HEK293 (cell line): ENCODE measurements around the gene AXL.

Experiments used
- OVOL3 ChIP-seq: fragments of 450-650 bp; formaldehyde crosslinking; IDR thresholded peaks from 2 replicates; pipeline ENCODE4 v1.5.1; 2016; ENCODE audit warnings: missing biosample characterization, missing genetic modification characterization
- SP2 ChIP-seq: fragments of 450-650 bp; formaldehyde crosslinking; IDR thresholded peaks from 2 replicates; pipeline ENCODE4 v1.5.1; 2016; ENCODE audit warnings: missing biosample characterization, missing genetic modification characterization
- ZBTB11 ChIP-seq: fragments of 450-650 bp; formaldehyde crosslinking; conservative IDR thresholded peaks from 2 replicates; pipeline ENCODE4 v1.5.1; 2016; ENCODE audit warnings: low read depth, missing biosample characterization, missing genetic modification characterization
- ZBTB20 ChIP-seq: fragments of 450-650 bp; formaldehyde crosslinking; IDR thresholded peaks from 2 replicates; pipeline ENCODE4 v1.5.1; 2016; ENCODE audit warnings: missing biosample characterization, missing genetic modification characterization
- ZBTB44 ChIP-seq: fragments of 450-650 bp; IDR thresholded peaks from 2 replicates; pipeline ENCODE4 v1.5.1; 2018; ENCODE audit warnings: missing biosample characterization, mild to moderate bottlenecking, missing genetic modification characterization
- ZFP41 ChIP-seq: fragments of 450-650 bp; formaldehyde crosslinking; IDR thresholded peaks from 2 replicates; pipeline ENCODE4 v1.5.1; 2016; ENCODE audit warnings: missing biosample characterization, missing genetic modification characterization, borderline replicate concordance
- ZFP69B ChIP-seq: fragments of 450-650 bp; formaldehyde crosslinking; IDR thresholded peaks from 2 replicates; pipeline ENCODE4 v1.5.1; 2016; ENCODE audit warnings: missing biosample characterization, missing genetic modification characterization
- ZNF138 ChIP-seq: fragments of 450-650 bp; formaldehyde crosslinking; IDR thresholded peaks from 2 replicates; pipeline ENCODE4 v1.5.1; 2016; ENCODE audit warnings: missing biosample characterization, missing genetic modification characterization, borderline replicate concordance
- ZNF184 ChIP-seq: fragments of 450-650 bp; IDR thresholded peaks from 2 replicates; pipeline ENCODE4 v1.5.1; 2018; ENCODE audit warnings: missing biosample characterization, mild to moderate bottlenecking, missing genetic modification characterization
- ZNF19 ChIP-seq: fragments of 450-650 bp; formaldehyde crosslinking; IDR thresholded peaks from 2 replicates; pipeline ENCODE4; 2016; ENCODE audit warnings: missing biosample characterization, missing genetic modification characterization, low read depth
- ZNF24 ChIP-seq: fragments of 450-650 bp; formaldehyde crosslinking; IDR thresholded peaks from 2 replicates; pipeline ENCODE4 v1.5.1; 2016; ENCODE audit warnings: missing biosample characterization, missing genetic modification characterization
- ZNF248 ChIP-seq: fragments of 450-650 bp; formaldehyde crosslinking; IDR thresholded peaks from 2 replicates; pipeline ENCODE4 v1.5.1; 2017; ENCODE audit warnings: missing biosample characterization, missing genetic modification characterization
- ZNF274 ChIP-seq, 2 experiments: fragments of 200-500 bp in 1 of 2; fragments of 450-650 bp in 1 of 2; sonication (Bioruptor generic) in 1 of 2; formaldehyde crosslinking in 1 of 2; IDR thresholded peaks; 2 replicates each; pipeline versions ENCODE4 v1.5.1 to v1.6.1; 2014 to 2016; ENCODE audit warnings: borderline replicate concordance in 1 of 2, inconsistent platforms in 1 of 2, low read length in 1 of 2, missing biosample characterization in 1 of 2, missing genetic modification characterization in 1 of 2
- ZNF341 ChIP-seq: fragments of 450-650 bp; formaldehyde crosslinking; IDR thresholded peaks from 2 replicates; pipeline ENCODE4; 2016; ENCODE audit warnings: low read depth, missing biosample characterization, missing genetic modification characterization
- ZNF350 ChIP-seq: fragments of 450-650 bp; formaldehyde crosslinking; IDR thresholded peaks from 2 replicates; pipeline ENCODE4 v1.5.0; 2017; ENCODE audit warnings: missing biosample characterization, mild to moderate bottlenecking, missing genetic modification characterization
- ZNF366 ChIP-seq: fragments of 450-650 bp; formaldehyde crosslinking; conservative IDR thresholded peaks from 2 replicates; pipeline ENCODE4 v1.5.1; 2016; ENCODE audit warnings: missing biosample characterization, missing genetic modification characterization
- ZNF623 ChIP-seq: fragments of 450-650 bp; formaldehyde crosslinking; IDR thresholded peaks from 2 replicates; pipeline ENCODE4 v1.5.1; 2016; ENCODE audit warnings: missing biosample characterization, missing genetic modification characterization
- ZNF830 ChIP-seq: fragments of 450-650 bp; IDR thresholded peaks from 2 replicates; pipeline ENCODE4 v1.5.0; 2018; ENCODE audit warnings: missing biosample characterization, missing genetic modification characterization, low read depth, mild to moderate bottlenecking, moderate library complexity
- ZXDB ChIP-seq: fragments of 450-650 bp; formaldehyde crosslinking; IDR thresholded peaks from 2 replicates; pipeline ENCODE4 v1.5.1; 2016; ENCODE audit warnings: missing biosample characterization, missing genetic modification characterization
- TF ChIP-seq, protein P1 (sequence below): fragments of 450-650 bp; formaldehyde crosslinking; IDR thresholded peaks from 2 replicates; pipeline ENCODE4 v1.5.1; 2016; ENCODE audit warnings: missing biosample characterization, missing genetic modification characterization
- TF ChIP-seq, protein P2 (sequence below): IDR thresholded peaks from 2 replicates; pipeline ENCODE4 v1.6.1; 2011; ENCODE audit warnings: mild to moderate bottlenecking, low read depth, low read length, borderline replicate concordance
- TF ChIP-seq, protein P3 (sequence below): fragments of 450-650 bp; formaldehyde crosslinking; IDR thresholded peaks from 2 replicates; pipeline ENCODE4 v1.5.1; 2017; ENCODE audit warnings: missing biosample characterization, missing genetic modification characterization
- TF ChIP-seq, protein P4 (sequence below): fragments of 450-650 bp; formaldehyde crosslinking; IDR thresholded peaks from 2 replicates; pipeline ENCODE4 v1.5.1; 2016; ENCODE audit warnings: missing biosample characterization, missing genetic modification characterization

The AXL gene

GRCh38 chr19:41219924-41220567 lies 1.0 kb downstream of the AXL start (continued):
- no peak for TF ChIP-seq ZBTB44 (tag by site-specific recombination)
- TF ChIP-seq, protein P1, sequence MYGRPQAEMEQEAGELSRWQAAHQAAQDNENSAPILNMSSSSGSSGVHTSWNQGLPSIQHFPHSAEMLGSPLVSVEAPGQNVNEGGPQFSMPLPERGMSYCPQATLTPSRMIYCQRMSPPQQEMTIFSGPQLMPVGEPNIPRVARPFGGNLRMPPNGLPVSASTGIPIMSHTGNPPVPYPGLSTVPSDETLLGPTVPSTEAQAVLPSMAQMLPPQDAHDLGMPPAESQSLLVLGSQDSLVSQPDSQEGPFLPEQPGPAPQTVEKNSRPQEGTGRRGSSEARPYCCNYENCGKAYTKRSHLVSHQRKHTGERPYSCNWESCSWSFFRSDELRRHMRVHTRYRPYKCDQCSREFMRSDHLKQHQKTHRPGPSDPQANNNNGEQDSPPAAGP (tag by site-specific recombination): peak; percentile 74
- TF ChIP-seq ZFP41 (tag by site-specific recombination): no peak
- TF ChIP-seq ZNF248 (tag by site-specific recombination): no peak
- no peak for TF ChIP-seq ZNF830 (tag by site-specific recombination)
- TF ChIP-seq ZFP69B (tag by site-specific recombination): no peak
- TF ChIP-seq SP2: no peak
- peak; percentile 64 for TF ChIP-seq ZNF366 (tag by site-specific recombination)
- no peak for TF ChIP-seq ZBTB20 (tag by site-specific recombination)
- no peak for TF ChIP-seq ZNF274 (IDR thresholded peaks at IDR 0.05; ENCODE audit: low read length)
- TF ChIP-seq ZNF274 (tag by site-specific recombination; IDR thresholded peaks at IDR 0.05; ENCODE audit: borderline replicate concordance): no peak
- 0 out of 2 replicates have a peak, but pooled peaks have one; percentile 41 for TF ChIP-seq ZNF341 (tag by site-specific recombination)
- TF ChIP-seq ZNF184 (tag by site-specific recombination): no peak
- TF ChIP-seq, protein P2, sequence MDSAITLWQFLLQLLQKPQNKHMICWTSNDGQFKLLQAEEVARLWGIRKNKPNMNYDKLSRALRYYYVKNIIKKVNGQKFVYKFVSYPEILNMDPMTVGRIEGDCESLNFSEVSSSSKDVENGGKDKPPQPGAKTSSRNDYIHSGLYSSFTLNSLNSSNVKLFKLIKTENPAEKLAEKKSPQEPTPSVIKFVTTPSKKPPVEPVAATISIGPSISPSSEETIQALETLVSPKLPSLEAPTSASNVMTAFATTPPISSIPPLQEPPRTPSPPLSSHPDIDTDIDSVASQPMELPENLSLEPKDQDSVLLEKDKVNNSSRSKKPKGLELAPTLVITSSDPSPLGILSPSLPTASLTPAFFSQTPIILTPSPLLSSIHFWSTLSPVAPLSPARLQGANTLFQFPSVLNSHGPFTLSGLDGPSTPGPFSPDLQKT: no peak
- TF ChIP-seq ZNF350 (tag by site-specific recombination): no peak
- no peak for TF ChIP-seq ZNF24 (tag by site-specific recombination)
- TF ChIP-seq, protein P3, sequence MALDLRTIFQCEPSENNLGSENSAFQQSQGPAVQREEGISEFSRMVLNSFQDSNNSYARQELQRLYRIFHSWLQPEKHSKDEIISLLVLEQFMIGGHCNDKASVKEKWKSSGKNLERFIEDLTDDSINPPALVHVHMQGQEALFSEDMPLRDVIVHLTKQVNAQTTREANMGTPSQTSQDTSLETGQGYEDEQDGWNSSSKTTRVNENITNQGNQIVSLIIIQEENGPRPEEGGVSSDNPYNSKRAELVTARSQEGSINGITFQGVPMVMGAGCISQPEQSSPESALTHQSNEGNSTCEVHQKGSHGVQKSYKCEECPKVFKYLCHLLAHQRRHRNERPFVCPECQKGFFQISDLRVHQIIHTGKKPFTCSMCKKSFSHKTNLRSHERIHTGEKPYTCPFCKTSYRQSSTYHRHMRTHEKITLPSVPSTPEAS (tag by site-specific recombination): no peak
- no peak for TF ChIP-seq ZNF623
- TF ChIP-seq ZXDB (tag by site-specific recombination): no peak
- TF ChIP-seq ZNF138 (tag by site-specific recombination): no peak
- TF ChIP-seq, protein P4, sequence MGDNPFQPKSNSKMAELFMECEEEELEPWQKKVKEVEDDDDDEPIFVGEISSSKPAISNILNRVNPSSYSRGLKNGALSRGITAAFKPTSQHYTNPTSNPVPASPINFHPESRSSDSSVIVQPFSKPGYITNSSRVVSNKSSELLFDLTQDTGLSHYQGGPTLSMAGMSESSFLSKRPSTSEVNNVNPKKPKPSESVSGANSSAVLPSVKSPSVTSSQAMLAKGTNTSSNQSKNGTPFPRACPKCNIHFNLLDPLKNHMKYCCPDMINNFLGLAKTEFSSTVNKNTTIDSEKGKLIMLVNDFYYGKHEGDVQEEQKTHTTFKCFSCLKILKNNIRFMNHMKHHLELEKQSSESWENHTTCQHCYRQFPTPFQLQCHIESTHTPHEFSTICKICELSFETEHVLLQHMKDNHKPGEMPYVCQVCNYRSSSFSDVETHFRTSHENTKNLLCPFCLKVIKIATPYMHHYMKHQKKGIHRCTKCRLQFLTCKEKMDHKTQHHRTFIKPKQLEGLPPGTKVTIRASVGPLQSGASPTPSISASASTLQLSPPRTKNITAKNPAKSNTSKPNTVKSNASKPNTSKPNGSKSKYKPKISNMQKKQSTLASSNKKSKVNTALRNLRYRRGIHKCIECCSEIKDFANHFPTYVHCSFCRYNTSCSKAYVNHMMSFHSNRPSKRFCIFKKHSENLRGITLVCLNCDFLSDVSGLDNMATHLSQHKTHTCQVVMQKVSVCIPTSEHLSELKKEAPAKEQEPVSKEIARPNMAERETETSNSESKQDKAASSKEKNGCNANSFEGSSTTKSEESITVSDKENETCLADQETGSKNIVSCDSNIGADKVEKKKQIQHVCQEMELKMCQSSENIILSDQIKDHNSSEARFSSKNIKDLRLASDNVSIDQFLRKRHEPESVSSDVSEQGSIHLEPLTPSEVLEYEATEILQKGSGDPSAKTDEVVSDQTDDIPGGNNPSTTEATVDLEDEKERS (tag by site-specific recombination): no peak
- no peak for TF ChIP-seq ZNF19 (tag by site-specific recombination)
- TF ChIP-seq OVOL3 (tag by site-specific recombination): no peak
- TF ChIP-seq ZBTB11 (tag by site-specific recombination): no peak
